Gastroesophageal sphincter (tissue), 4 donors: ENCODE measurements around the gene CTIF. TPM values are rescaled to one million over a fixed set of nuclear protein-coding genes. Genes with fewer than 3 reads are reported as not detected.

ENCODE experiments used
- ATAC-seq: fragments of 150-250 bp; one replicate; pipeline ENCODE4 v1.9.1; 2016; ENCODE audit warnings: mild to moderate bottlenecking, moderate library complexity
- H3K27ac ChIP-seq, 4 donors: fragments of 200-600 bp; sonication (generic) in 3 of 4; 1 replicate in 3 of 4; 2 replicates in 1 of 4; pipeline ENCODE4 v1.5.1; 2016 to 2019
- H3K27me3 ChIP-seq: fragments of 200-600 bp; sonication (generic); one replicate; pipeline ENCODE4 v1.5.1; 2019
- H3K36me3 ChIP-seq, 2 donors: fragments of 200-600 bp; sonication (generic); one replicate each; pipeline ENCODE4 v1.5.1; 2019; ENCODE audit warnings: control low read depth in 1 of 2
- H3K4me1 ChIP-seq, 3 donors: fragments of 200-600 bp; sonication (generic); 1 replicate in 2 of 3; 2 replicates in 1 of 3; pipeline ENCODE4 v1.5.1; 2016 to 2019; ENCODE audit warnings: control low read depth in 2 of 3
- H3K4me3 ChIP-seq, 2 donors: fragments of 200-600 bp; sonication (generic); one replicate each; pipeline ENCODE4 v1.5.1; 2019; ENCODE audit warnings: mild to moderate bottlenecking in 1 of 2, moderate library complexity in 1 of 2
- H3K9me3 ChIP-seq, 3 donors: fragments of 200-600 bp; sonication (generic); one replicate each; pipeline ENCODE4 v1.5.1; 2017 to 2019; ENCODE audit warnings: control low read depth in 2 of 3
- EP300 ChIP-seq: sonication (generic); formaldehyde crosslinking; IDR thresholded peaks from one replicate; pipeline ENCODE4 v1.6.1; 2017; ENCODE audit warnings: antibody characterized with exemption, mild to moderate bottlenecking
- POLR2A ChIP-seq, 2 donors: fragments of 450-650 bp; IDR thresholded peaks; one replicate each; pipeline ENCODE4 v1.6.1; 2017; ENCODE audit warnings: antibody characterized with exemption in 2 of 2, mild to moderate bottlenecking in 2 of 2, moderate library complexity in 1 of 2
- POLR2AphosphoS5 ChIP-seq: sonication (generic); formaldehyde crosslinking; IDR thresholded peaks from one replicate; pipeline ENCODE4 v1.6.1; 2017; ENCODE audit warnings: antibody characterized with exemption
- WGBS, 2 donors: methylation state at CpG; one replicate each; pipeline ENCODE4 v1.1.5; 2018; ENCODE audit warnings: low coverage in 1 of 2; 5-methylcytosine and 5-hydroxymethylcytosine counted together
- total RNA-seq, 4 donors: library from RNA; depleted of rRNA; stranded (reverse); fragments of >200 nt; gene quantifications; one replicate each; pipeline ENCODE4 v1.1.0, GENCODE V29; 2016
- TF ChIP-seq, protein P1 (sequence below), 4 experiments: fragments of 200-600 bp in 2 of 4; fragments of 450-650 bp in 2 of 4; sonication (generic) in 1 of 4; IDR thresholded peaks; one replicate each; pipeline ENCODE4 v1.5.1; 2017 to 2019; ENCODE audit warnings: antibody characterized with exemption in 4 of 4, mild to moderate bottlenecking in 2 of 4, moderate library complexity in 2 of 4

CTIF gene
- total RNA-seq, 4 donors from 2014 or later = 31.4 to 124 (median 78.1) TPM

DNA sequence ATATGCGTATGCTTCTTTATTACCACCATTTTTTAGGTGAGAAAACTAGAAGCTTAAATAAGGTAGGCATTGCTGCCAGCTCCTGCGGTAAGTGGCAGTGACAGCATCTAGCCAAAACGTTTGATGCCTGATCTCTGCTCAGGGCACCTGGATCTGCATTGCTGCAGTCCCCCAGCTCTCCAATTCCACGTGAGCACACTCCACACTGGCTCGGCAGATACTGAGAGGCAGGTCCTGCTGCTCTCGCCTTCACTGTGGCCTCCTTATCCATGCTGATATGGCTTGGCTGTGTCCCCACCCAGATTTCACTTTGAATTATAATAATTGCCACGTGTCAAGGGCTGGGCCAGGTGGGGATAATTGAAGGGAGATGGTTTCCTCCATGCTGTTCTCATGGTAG lies 160.9 kb downstream of the CTIF start:
- TF ChIP-seq POLR2A (IDR thresholded peaks at IDR 0.05) = no peak
- TF ChIP-seq EP300 = no peak
- TF ChIP-seq POLR2AphosphoS5 = no peak
- TF ChIP-seq, protein P1, sequence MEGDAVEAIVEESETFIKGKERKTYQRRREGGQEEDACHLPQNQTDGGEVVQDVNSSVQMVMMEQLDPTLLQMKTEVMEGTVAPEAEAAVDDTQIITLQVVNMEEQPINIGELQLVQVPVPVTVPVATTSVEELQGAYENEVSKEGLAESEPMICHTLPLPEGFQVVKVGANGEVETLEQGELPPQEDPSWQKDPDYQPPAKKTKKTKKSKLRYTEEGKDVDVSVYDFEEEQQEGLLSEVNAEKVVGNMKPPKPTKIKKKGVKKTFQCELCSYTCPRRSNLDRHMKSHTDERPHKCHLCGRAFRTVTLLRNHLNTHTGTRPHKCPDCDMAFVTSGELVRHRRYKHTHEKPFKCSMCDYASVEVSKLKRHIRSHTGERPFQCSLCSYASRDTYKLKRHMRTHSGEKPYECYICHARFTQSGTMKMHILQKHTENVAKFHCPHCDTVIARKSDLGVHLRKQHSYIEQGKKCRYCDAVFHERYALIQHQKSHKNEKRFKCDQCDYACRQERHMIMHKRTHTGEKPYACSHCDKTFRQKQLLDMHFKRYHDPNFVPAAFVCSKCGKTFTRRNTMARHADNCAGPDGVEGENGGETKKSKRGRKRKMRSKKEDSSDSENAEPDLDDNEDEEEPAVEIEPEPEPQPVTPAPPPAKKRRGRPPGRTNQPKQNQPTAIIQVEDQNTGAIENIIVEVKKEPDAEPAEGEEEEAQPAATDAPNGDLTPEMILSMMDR (IDR thresholded peaks at IDR 0.05) = no peak
- Histone ChIP-seq H3K27ac (no peak overlapping the region), H3K36me3 (peaks cover 0 to 12% of the 10 kb centered on the region in 2 donors), H3K4me3 (no peak overlapping the region), H3K4me1 (peaks cover 0 to 6% (median 0%) of the 10 kb centered on the region in 3 donors), H3K9me3 (no peaks in the 10 kb centered on the region), H3K27me3 (no peaks in the 10 kb centered on the region)
- ATAC-seq = no peak
- 87 to 100% methylated on average over 1 to 3 of the region's 7 CpGs for WGBS, 2 donors

DNA sequence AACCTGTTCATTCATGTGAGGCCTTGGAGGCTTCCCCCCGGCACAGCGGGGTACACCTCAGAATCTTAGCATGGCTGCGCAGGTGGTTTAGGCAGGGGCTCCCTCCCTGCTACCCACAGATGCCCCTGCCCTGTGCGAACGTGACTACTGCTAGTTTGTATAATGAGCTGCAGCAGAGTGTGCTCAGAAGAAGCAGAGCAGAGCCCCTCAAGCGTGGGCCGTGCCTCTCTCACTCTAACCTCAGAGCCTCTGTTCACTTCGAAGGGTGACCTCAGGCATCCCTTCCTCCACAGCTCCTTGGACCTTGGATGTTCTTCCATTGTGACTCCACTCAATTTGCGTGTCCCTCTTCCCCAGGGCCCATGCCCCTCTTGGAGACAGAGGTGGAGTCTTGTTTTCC lies 161.6 kb downstream of the CTIF start:
- H3K36me3 ChIP-seq = peaks cover 0 to 12% of the 10 kb centered on the region in 2 donors
- no peak overlapping the region for H3K4me3 ChIP-seq
- H3K9me3 ChIP-seq = no peaks in the 10 kb centered on the region
- 97 to 98% methylated on average over 5 to 7 of the region's 9 CpGs for WGBS, 2 donors
- TF ChIP-seq POLR2AphosphoS5 (no peak), POLR2A (IDR thresholded peaks at IDR 0.05) (no peak), EP300 (no peak)
- TF ChIP-seq, protein P1 (IDR thresholded peaks at IDR 0.05) = no peak
- no peak for ATAC-seq
- no peak overlapping the region for H3K27ac ChIP-seq
- H3K27me3 ChIP-seq = no peaks in the 10 kb centered on the region
- peaks cover 0 to 10% (median 0%) of the 10 kb centered on the region in 3 donors for H3K4me1 ChIP-seq

DNA sequence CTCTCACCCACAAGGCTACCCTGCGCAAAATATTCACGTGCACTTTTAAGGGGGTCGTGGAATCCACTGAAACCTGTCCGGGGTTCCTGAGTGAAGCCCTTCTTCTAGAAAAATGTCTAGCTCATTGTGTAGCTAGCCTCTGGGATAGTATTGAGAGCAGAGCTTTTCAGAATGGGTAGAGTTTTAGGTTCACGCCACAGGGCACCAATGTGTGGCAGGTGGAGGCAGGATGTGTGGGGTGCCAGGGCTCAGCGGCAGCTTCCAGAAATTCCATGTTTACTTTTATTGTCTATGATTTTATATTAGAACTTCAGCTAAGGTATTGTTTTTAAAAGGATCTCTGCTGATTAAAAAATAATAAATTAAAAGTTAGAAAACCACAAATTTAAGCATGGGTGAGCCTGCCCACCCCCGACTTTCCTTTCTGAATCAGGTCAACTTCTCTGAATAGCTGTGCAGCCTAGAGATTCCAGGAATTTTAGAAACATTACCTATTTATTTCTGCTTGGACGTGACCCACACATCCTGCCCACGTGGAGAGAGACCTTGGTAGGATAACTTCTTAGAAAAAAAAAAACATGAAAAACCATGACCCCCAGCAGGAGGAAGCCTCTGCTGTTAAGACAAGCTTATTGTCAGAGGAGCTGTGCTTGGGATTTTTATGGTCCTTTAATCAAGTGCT lies 163.7 kb downstream of the CTIF start:
- H3K4me3 ChIP-seq = no peak overlapping the region
- no peak overlapping the region for H3K27ac ChIP-seq
- H3K9me3 ChIP-seq = no peaks in the 10 kb centered on the region
- no peaks in the 10 kb centered on the region for H3K27me3 ChIP-seq
- 91 to 94% methylated on average over 2 to 6 of the region's 9 CpGs for WGBS, 2 donors
- H3K4me1 ChIP-seq = peaks cover 0 to 10% (median 0%) of the 10 kb centered on the region in 3 donors
- H3K36me3 ChIP-seq = peaks cover 0 to 17% of the 10 kb centered on the region in 2 donors
- no peak for ATAC-seq
- TF ChIP-seq POLR2AphosphoS5 (no peak), POLR2A (IDR thresholded peaks at IDR 0.05) (no peak), EP300 (no peak)
- TF ChIP-seq, protein P1 (IDR thresholded peaks at IDR 0.05) = no peak

DNA sequence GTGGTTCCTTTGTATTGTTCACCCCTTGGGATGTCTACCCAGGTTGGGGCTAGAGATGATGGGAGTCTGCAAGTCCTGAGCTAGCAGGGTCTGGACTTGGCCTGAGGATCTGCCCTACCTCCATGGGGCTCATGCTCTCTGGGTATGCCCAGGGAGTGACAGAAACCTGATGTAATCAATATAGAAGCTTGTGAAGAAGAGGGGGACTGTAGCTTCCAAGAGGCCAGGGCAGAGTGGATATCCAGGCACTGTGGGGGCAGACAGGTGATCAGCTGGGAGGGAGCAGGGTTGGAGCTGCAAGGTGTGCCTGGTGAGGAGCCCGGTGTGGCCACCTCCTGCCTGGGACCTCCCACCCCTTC lies 164.2 kb downstream of the CTIF start:
- TF ChIP-seq POLR2AphosphoS5 = no peak
- TF ChIP-seq, protein P1 (IDR thresholded peaks at IDR 0.05) = no peak
- no peak for TF ChIP-seq POLR2A (IDR thresholded peaks at IDR 0.05)
- TF ChIP-seq EP300 = no peak
- Histone ChIP-seq H3K27me3 (no peaks in the 10 kb centered on the region), H3K36me3 (peaks cover 0 to 17% of the 10 kb centered on the region in 2 donors), H3K9me3 (no peaks in the 10 kb centered on the region), H3K27ac (no peak overlapping the region), H3K4me1 (peaks cover 0 to 10% (median 0%) of the 10 kb centered on the region in 3 donors), H3K4me3 (no peak overlapping the region)
- WGBS, 2 donors = 71 to 100% methylated on average over 1 of the region's 1 CpG
- ATAC-seq = no peak

- Histone ChIP-seq H3K27me3 (no peaks in the 10 kb centered on the region), H3K27ac (no peak overlapping the region), H3K36me3 (peaks cover 0 to 17% of the 10 kb centered on the region in 2 donors), H3K4me1 (peaks cover 0 to 10% (median 0%) of the 10 kb centered on the region in 3 donors), H3K4me3 (no peak overlapping the region), H3K9me3 (no peaks in the 10 kb centered on the region)
- TF ChIP-seq EP300 = no peak
- TF ChIP-seq, protein P1 (IDR thresholded peaks at IDR 0.05) = no peak
- no peak for ATAC-seq
- 44 to 83% methylated on average over 2 to 3 of the region's 4 CpGs for WGBS, 2 donors
Observed at GRCh38 chr18:48703418-48703817, 164.6 kb downstream of the CTIF start.
